CD1c-positive myeloid dendritic cell (primary cell): ENCODE results near the gene PTPRG.

Experiments used
- DNase-seq: peaks from one replicate; pipeline ENCODE4 v3.0.0-alpha.2; 2016; ENCODE audit errors: extremely low spot score

The PTPRG gene

GRCh38 chr3:61828184-61828874 is 267.0 kb downstream of the PTPRG start:
- DNase-seq, result no peak

- no peak for DNase-seq
Measured at GRCh38 chr3:61828880-61829721, 267.7 kb downstream of the PTPRG start.

GRCh38 chr3:61829722-61830350 is 268.5 kb downstream of the PTPRG start:
- no peak for DNase-seq

- DNase-seq, result no peak
Measured at GRCh38 chr3:61831973-61832372, 270.6 kb downstream of the PTPRG start.

- DNase-seq, result no peak
Measured at GRCh38 chr3:61832375-61833229, 271.2 kb downstream of the PTPRG start.

- no peak for DNase-seq
Measured at GRCh38 chr3:61839256-61839655, 277.9 kb downstream of the PTPRG start.

- DNase-seq, result no peak
Measured at GRCh38 chr3:61841111-61841845, 279.9 kb downstream of the PTPRG start.

- DNase-seq, result no peak
Measured at GRCh38 chr3:61841988-61842387, 280.6 kb downstream of the PTPRG start.

- DNase-seq, result no peak
Measured at GRCh38 chr3:61844346-61844745, 283.0 kb downstream of the PTPRG start.

GRCh38 chr3:61846488-61846887 is 285.1 kb downstream of the PTPRG start:
- no peak for DNase-seq

- no peak for DNase-seq
Measured at GRCh38 chr3:61847784-61848462, 286.6 kb downstream of the PTPRG start.

- DNase-seq, result no peak
Measured at GRCh38 chr3:61848885-61849284, 287.5 kb downstream of the PTPRG start.

- DNase-seq, result no peak
Measured at GRCh38 chr3:61853912-61854311, 292.5 kb downstream of the PTPRG start.

GRCh38 chr3:61855211-61855610 is 293.8 kb downstream of the PTPRG start:
- DNase-seq, result no peak

GRCh38 chr3:61857297-61857696 is 295.9 kb downstream of the PTPRG start:
- no peak for DNase-seq

GRCh38 chr3:61858054-61858453 is 296.7 kb downstream of the PTPRG start:
- DNase-seq, result no peak

- no peak for DNase-seq
Measured at GRCh38 chr3:61861410-61861809, 300.0 kb downstream of the PTPRG start.

GRCh38 chr3:61862614-61863289 is 301.4 kb downstream of the PTPRG start:
- DNase-seq, result no peak

GRCh38 chr3:61863579-61863978 is 302.2 kb downstream of the PTPRG start:
- no peak for DNase-seq

- no peak for DNase-seq
Measured at GRCh38 chr3:61864886-61865285, 303.5 kb downstream of the PTPRG start.
